Mammary epithelial cell (primary cell): ENCODE data around the gene NPY.

ENCODE experiments used
- EZH2 ChIP-seq: IDR thresholded peaks from 2 replicates; pipeline ENCODE4 v1.6.1; 2012; ENCODE audit warnings: low read length, inconsistent platforms, borderline replicate concordance
- TF ChIP-seq, protein P1 (sequence below), 2 donors: IDR thresholded peaks in 1 of 2; conservative IDR thresholded peaks in 1 of 2; 2 replicates each; pipeline ENCODE4 v1.5.1; 2011 to 2012; ENCODE audit warnings: inconsistent platforms in 2 of 2, low read length in 2 of 2, mild to moderate bottlenecking in 2 of 2, control low read depth in 1 of 2, low read depth in 1 of 2; ENCODE audit not compliant: insufficient read depth in 1 of 2; ENCODE audit errors: extremely low read depth in 1 of 2

DNA sequence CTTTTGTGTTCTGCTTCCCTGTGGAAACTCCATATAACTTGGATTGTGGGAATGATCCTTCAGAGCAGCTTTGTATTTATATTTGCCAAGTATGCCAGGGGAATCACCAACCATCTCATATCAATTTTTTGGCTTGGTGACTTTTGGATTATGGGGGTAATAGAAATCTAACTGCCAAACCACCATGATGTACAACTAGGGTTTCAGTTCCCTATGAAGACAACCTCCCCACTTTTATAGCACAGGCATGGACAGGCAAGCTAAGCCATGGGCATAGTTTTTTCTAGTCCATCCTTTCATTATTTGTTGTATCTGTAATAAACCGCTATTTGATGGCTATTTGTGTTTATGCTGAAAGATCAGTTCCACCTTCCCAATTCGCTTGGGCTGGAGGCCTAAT is 17.7 kb downstream of the NPY start:
- TF ChIP-seq, protein P1, sequence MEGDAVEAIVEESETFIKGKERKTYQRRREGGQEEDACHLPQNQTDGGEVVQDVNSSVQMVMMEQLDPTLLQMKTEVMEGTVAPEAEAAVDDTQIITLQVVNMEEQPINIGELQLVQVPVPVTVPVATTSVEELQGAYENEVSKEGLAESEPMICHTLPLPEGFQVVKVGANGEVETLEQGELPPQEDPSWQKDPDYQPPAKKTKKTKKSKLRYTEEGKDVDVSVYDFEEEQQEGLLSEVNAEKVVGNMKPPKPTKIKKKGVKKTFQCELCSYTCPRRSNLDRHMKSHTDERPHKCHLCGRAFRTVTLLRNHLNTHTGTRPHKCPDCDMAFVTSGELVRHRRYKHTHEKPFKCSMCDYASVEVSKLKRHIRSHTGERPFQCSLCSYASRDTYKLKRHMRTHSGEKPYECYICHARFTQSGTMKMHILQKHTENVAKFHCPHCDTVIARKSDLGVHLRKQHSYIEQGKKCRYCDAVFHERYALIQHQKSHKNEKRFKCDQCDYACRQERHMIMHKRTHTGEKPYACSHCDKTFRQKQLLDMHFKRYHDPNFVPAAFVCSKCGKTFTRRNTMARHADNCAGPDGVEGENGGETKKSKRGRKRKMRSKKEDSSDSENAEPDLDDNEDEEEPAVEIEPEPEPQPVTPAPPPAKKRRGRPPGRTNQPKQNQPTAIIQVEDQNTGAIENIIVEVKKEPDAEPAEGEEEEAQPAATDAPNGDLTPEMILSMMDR (conservative IDR thresholded peaks at IDR 0.05 in 1 of 2, IDR thresholded peaks at IDR 0.05 in 1 of 2; ENCODE audit: extremely low read depth in 1 of 2, insufficient read depth in 1 of 2, low read depth in 1 of 2, low read length in 2 of 2): no peak
- TF ChIP-seq EZH2: no peak
